Breast epithelium (tissue), 4 donors: Measurements from ENCODE around the gene DNAAF3. TPM values are rescaled to one million over a fixed set of nuclear protein-coding genes. Genes with fewer than 3 reads are reported as not detected.

ENCODE experiments used
- DNase-seq, 2 donors: peaks; one replicate each; pipeline ENCODE4 v3.0.0-alpha.2; 2019; ENCODE audit warnings: low spot score in 2 of 2
- H3K27ac ChIP-seq, 2 donors: fragments of 200-600 bp; sonication (generic) in 1 of 2; one replicate each; pipeline ENCODE4 v1.5.1; 2016 to 2019; ENCODE audit warnings: mild to moderate bottlenecking in 1 of 2
- H3K27me3 ChIP-seq, 2 donors: fragments of 200-600 bp; sonication (generic) in 1 of 2; one replicate each; pipeline versions ENCODE4 v1.5.1 to v1.6.0; 2017 to 2019; ENCODE audit warnings: control low read depth in 1 of 2, mild to moderate bottlenecking in 1 of 2
- H3K36me3 ChIP-seq: fragments of 200-600 bp; one replicate; pipeline ENCODE4 v1.5.1; 2019
- H3K4me1 ChIP-seq, 2 donors: fragments of 200-600 bp; sonication (generic); one replicate each; pipeline ENCODE4 v1.5.1; 2016 to 2019; ENCODE audit warnings: control low read depth in 1 of 2
- H3K4me3 ChIP-seq, 3 donors: fragments of 200-600 bp; sonication (generic); 1 replicate in 2 of 3; 2 replicates in 1 of 3; pipeline ENCODE4 v1.5.1; 2016 to 2019; ENCODE audit warnings: mild to moderate bottlenecking in 3 of 3, moderate library complexity in 2 of 3
- H3K9me3 ChIP-seq, 2 donors: fragments of 200-600 bp; sonication (generic) in 1 of 2; one replicate each; pipeline ENCODE4 v1.5.1; 2016 to 2019; ENCODE audit warnings: control low read depth in 1 of 2
- POLR2A ChIP-seq: fragments of 450-650 bp; IDR thresholded peaks from one replicate; pipeline ENCODE4 v1.6.1; 2016; ENCODE audit warnings: antibody characterized with exemption, mild to moderate bottlenecking, moderate library complexity
- POLR2AphosphoS5 ChIP-seq, 3 donors: sonication (generic); formaldehyde crosslinking; IDR thresholded peaks; one replicate each; pipeline ENCODE4 v1.6.1; 2017; ENCODE audit warnings: antibody characterized with exemption in 3 of 3
- intact Hi-C: fragments of 100-400 bp; cut with DNase I; formaldehyde crosslinking; loops from one replicate; pipeline ENCODE4 v1.15.1; 2023; ENCODE audit warnings: low total_unique reads
- total RNA-seq, 3 donors: library from RNA; depleted of rRNA; stranded (reverse); fragments of >200 nt; gene quantifications; one replicate each; pipeline ENCODE4 v1.1.0, GENCODE V29; 2016
- TF ChIP-seq, protein P1 (sequence below), 3 donors: fragments of 450-650 bp; IDR thresholded peaks; one replicate each; pipeline ENCODE4 v1.5.1; 2016 to 2017; ENCODE audit warnings: antibody characterized with exemption in 3 of 3, mild to moderate bottlenecking in 3 of 3, moderate library complexity in 3 of 3

DNAAF3 gene
- total RNA-seq, 3 donors from 2014 or later: 4.7 to 4.9 TPM; not detected in 1

- no peak overlapping the region for H3K4me3 ChIP-seq
- H3K27ac ChIP-seq: no peak overlapping the region
- TF ChIP-seq, protein P1, sequence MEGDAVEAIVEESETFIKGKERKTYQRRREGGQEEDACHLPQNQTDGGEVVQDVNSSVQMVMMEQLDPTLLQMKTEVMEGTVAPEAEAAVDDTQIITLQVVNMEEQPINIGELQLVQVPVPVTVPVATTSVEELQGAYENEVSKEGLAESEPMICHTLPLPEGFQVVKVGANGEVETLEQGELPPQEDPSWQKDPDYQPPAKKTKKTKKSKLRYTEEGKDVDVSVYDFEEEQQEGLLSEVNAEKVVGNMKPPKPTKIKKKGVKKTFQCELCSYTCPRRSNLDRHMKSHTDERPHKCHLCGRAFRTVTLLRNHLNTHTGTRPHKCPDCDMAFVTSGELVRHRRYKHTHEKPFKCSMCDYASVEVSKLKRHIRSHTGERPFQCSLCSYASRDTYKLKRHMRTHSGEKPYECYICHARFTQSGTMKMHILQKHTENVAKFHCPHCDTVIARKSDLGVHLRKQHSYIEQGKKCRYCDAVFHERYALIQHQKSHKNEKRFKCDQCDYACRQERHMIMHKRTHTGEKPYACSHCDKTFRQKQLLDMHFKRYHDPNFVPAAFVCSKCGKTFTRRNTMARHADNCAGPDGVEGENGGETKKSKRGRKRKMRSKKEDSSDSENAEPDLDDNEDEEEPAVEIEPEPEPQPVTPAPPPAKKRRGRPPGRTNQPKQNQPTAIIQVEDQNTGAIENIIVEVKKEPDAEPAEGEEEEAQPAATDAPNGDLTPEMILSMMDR (IDR thresholded peaks at IDR 0.05): no peak
- TF ChIP-seq POLR2A: no peak
- no peak for TF ChIP-seq POLR2AphosphoS5 (IDR thresholded peaks at IDR 0.05)
- no peak for DNase-seq
- intact Hi-C loops: no loop called here
- H3K36me3 ChIP-seq: no peaks in the 10 kb centered on the region
- no peaks in the 10 kb centered on the region for H3K4me1 ChIP-seq
- H3K9me3 ChIP-seq: no peaks in the 10 kb centered on the region
- H3K27me3 ChIP-seq: peaks cover 0 to 54% of the 10 kb centered on the region in 2 donors
These were observed 12.7 kb downstream of the DNAAF3 start for GRCh38 chr19:55153652-55154264.

GRCh38 chr19:55152017-55152416 lies 14.4 kb downstream of the DNAAF3 start:
- TF ChIP-seq POLR2AphosphoS5 (IDR thresholded peaks at IDR 0.05): no peak
- TF ChIP-seq POLR2A: no peak
- TF ChIP-seq, protein P1 (IDR thresholded peaks at IDR 0.05): no peak
- H3K9me3 ChIP-seq: no peaks in the 10 kb centered on the region
- H3K27ac ChIP-seq: no peak overlapping the region
- no peaks in the 10 kb centered on the region for H3K4me1 ChIP-seq
- intact Hi-C loops: no loop called here
- no peaks in the 10 kb centered on the region for H3K36me3 ChIP-seq
- DNase-seq: no peak
- H3K4me3 ChIP-seq: no peak overlapping the region
- peaks cover 0 to 54% of the 10 kb centered on the region in 2 donors for H3K27me3 ChIP-seq

DNA sequence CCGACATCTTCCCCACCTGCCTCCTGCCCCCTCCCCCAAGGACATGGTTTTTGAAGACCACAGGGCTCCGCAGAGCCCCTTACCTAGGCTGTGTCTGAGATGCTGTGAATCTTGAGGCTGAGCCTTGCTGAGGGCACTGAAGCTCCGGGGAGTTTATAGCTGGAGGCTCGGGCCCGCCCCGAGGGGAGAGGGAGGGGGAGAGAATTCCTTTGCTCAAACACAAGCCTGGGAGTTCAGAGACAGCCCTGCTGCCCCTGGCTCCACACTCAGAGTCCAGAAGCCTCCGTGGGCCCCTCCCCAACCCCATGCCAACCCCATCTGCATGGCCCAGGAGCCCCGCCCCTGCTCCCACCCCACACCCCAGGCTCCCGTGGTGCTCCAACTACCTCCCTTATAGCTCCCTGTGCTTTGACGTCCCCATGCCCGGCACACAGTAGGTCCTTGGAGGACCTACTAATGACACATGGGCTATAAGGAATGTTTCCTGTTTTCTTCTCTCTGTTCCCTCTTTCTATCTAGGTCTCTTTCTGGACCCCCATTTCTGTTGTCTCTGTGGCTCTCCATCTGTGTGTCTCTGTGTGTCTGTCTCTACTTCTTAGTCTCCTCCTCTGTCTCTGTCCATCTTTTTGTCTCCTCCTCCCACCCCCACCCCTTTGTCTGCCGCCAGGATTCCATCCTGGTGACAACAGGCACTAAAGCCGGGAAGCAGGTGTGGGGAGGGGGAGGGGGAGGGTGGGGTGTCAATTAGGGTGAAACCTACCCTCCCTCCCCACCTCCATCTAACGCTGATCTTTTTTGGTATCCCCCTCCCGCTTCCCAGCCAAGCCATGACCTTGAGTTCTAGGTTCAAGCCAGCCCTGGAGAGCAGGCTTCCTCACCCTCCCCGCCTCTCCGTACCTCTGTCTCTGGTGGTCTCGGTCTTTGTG lies 17.1 kb downstream of the DNAAF3 start, which contains the start of gene TNNT1:
Gene TNNT1 (minus strand): TSS at position 129 of the 926 bp plus-strand sequence. CDS start 2,049 bp downstream, outside the sequence.
- H3K9me3 ChIP-seq: no peaks in the 10 kb centered on the region
- H3K27ac ChIP-seq: no peak within 1 kb of the TSS
- intact Hi-C loops: loop anchor here (5.0 kb wide), 1 partner anchor 93 kb away; no protein-coding TSS in a partner anchor
- no peaks in the 10 kb centered on the region for H3K4me1 ChIP-seq
- DNase-seq: no peak
- H3K36me3 ChIP-seq: no peaks in the 10 kb centered on the region
- no peak for TF ChIP-seq POLR2AphosphoS5 (IDR thresholded peaks at IDR 0.05)
- TF ChIP-seq POLR2A: no peak
- TF ChIP-seq, protein P1 (IDR thresholded peaks at IDR 0.05): no peak
- H3K27me3 ChIP-seq: peaks cover 7 to 64% of the 10 kb centered on the region in 2 donors
- H3K4me3 ChIP-seq: no peak within 1 kb of the TSS

DNA sequence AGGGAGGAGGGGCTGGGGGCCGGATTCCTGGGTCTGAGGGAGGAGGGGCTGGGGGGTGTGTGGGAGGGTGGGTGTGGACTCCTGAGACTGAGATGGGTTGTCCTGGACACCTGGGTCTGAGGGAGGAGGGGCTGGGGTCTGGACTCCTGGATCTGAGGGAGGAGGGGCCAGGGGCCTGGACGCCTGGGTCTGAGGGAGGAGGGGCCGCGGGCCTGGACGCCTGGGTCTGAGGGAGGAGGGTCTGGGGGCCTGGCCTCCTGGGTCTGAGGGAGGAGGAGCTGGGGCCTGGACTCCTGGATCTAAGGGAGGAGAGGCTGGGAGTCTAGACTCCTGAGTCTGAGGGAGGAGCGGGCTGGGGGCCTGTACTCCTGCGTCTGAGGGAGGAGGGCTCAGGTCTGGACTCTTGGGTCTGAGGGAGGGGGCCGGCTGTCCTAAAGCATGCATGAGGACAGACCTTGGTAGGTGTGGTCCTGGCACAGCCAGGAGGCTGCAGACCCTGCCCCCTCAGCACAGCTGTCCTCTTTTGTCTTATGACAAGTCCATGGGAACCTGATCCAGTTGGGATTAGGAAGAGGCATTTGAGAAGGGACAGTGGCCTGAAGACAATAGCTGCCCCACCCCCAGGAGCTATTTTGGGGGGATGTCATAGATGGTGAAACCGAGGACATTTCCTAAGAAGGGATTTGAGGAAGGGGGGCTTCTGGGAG lies 18.7 kb downstream of the DNAAF3 start:
- intact Hi-C loops: loop anchor here (5.0 kb wide), 1 partner anchor 95 kb away; no protein-coding TSS in a partner anchor
- Histone ChIP-seq H3K4me1 (no peaks in the 10 kb centered on the region), H3K36me3 (no peaks in the 10 kb centered on the region), H3K9me3 (no peaks in the 10 kb centered on the region), H3K4me3 (no peak overlapping the region), H3K27me3 (peaks cover 7 to 74% of the 10 kb centered on the region in 2 donors), H3K27ac (no peak overlapping the region)
- DNase-seq: no peak
- no peak for TF ChIP-seq POLR2AphosphoS5 (IDR thresholded peaks at IDR 0.05)
- TF ChIP-seq, protein P1 (IDR thresholded peaks at IDR 0.05): no peak
- TF ChIP-seq POLR2A: no peak
